OCI-LY1 (cell line): ENCODE measurements around the gene B4GALT1.

ENCODE experiments used
- CTCF ChIP-seq: fragments of 200-600 bp; sonication (generic), shearing (Covaris generic); IDR thresholded peaks from 2 replicates; pipeline ENCODE4 v1.5.1; 2017; ENCODE audit warnings: mild to moderate bottlenecking, antibody characterized with exemption, low read length, moderate library complexity, mixed read lengths
- EZH2 ChIP-seq: fragments of 200-600 bp; sonication (generic), shearing (Covaris generic); IDR thresholded peaks from 2 replicates; pipeline ENCODE4 v1.8.0; 2017; ENCODE audit warnings: borderline replicate concordance, mixed run types, mild to moderate bottlenecking, antibody characterized with exemption, low read length, moderate library complexity, mixed read lengths

GRCh38 chr9:33109850-33110595 lies 57.1 kb downstream of the B4GALT1 start:
- TF ChIP-seq CTCF (no peak), EZH2 (no peak)
